ENCODE results near the gene SHCBP1L.
A peak's percentile ranks its signal among the peaks of the same experiment; 100 is the strongest.

Gene SHCBP1L

DNA sequence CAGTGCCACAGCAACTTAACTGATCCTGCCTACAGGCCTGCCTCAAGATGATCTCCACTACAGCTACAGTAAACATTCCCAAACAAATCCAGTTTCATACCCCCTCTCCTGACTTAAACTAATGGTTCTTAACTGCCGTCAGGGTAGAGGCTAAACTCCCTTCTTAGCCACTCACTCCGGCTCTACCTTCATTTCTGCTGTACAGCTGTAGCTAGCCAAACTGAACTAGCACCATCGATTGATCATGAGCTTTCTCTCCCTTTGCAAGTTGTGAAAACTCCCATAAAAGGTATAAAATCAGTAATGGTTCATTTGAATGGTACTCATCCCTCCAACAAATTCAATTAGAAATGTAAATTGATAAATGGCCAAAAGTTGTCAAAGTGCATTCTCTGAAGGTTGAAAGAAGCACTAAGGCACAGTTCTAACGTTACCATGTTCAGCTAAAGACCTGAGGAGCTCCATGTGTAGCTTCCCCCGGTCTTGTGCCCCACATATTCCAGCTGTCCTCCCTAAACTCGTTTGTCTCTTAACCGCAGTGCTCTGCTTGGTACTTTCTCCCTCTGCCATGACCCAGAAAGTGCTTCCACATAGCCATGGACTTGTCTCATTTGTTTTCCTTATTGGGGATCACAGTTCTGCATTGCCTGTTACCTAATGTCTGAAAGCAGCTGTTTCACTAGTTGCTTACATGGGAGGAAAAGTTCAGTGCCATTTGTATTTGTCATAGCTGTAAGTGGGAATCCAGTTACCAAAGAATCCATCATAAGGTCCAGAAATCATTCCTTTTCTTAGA is 64.0 kb downstream of the SHCBP1L start:
- DNase-seq = no peak

DNA sequence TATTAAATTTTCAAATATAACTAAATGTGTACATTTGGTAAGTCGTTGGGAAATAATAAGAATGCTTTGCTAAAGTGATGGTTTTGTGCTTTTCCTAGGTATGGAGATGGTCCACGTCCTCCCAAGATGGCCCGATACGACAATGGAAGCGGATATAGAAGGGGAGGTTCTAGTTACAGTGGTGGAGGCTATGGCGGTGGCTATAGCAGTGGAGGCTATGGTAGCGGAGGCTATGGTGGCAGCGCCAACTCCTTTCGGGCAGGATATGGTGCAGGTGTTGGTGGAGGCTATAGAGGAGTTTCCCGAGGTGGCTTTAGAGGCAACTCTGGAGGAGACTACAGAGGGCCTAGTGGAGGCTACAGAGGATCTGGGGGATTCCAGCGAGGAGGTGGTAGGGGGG is 66.0 kb downstream of the SHCBP1L start:
- no peak for DNase-seq

DNA sequence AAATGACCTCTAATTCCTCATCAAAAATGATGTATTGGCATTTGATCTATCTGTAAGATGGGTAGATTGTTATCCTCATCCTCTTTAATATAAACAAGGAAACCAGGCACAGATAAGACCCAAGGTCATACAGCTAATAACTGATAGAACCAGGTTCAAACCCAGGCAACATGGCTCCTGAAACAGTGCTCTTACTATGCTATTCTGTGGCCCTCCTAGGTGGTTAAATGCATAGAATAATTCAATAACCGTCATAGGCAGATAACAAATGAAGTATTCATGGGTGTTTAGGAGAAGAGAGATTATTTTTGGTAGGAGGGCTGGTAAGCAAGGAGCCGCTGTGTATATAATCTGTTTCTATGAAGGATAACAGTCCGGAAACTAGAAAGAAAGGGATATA is 67.4 kb downstream of the SHCBP1L start:
- DNase-seq = no peak

DNA sequence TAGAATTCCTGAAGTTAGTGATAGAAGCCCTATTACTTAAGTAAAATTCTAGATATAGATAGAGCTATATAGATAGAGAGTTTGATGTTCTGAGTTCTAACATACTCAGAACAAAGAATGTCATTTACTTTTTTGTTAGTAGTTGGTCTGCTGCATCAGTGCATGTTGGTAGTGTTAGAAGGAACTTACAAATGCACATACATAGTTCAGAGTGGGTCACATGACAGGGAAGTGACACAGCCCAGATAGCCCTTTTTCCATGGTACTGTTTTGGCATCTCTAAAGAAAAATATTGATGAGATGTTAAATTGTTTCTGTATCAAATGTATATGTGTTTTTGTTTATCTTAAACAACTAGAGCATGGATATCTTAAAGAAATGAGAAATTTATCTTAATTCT is 68.1 kb downstream of the SHCBP1L start:
- no peak for DNase-seq

DNA sequence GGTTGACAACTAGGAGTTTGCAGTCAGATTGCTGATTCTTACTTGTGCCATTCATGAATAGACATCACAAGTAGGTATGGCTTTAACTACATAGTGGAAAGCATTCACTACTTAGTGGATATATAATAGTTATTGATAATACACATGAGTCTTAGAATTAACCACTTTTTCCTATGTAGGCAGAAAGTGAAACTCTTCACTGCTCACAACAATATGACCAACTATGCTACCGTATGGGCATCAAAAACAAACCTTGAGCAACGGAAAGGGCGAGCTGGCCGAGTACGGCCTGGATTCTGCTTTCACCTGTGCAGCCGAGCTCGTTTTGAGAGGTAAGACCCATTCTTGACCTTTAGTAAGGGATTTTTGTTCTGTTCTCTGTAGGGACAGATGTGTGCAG is 75.1 kb downstream of the SHCBP1L start:
- DNase-seq = no peak

DNA sequence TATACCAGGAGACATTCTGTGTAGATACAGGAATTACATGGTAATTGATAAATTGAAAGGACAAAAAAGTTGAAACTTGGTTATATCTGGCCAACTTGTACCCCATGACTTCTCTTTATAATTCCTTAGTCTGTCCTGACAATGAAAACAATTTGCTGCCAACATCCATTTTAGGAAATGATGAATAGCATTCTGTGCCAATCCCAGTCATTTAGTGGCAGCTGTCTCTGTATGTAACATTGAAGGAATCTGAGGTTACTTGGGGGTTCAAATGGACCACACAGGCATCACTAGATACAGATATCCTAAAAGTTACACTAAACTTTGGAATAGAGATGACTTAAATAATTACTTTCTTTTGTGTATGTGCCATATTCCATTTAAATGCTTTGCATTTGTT is 75.6 kb downstream of the SHCBP1L start:
- no peak for DNase-seq

DNA sequence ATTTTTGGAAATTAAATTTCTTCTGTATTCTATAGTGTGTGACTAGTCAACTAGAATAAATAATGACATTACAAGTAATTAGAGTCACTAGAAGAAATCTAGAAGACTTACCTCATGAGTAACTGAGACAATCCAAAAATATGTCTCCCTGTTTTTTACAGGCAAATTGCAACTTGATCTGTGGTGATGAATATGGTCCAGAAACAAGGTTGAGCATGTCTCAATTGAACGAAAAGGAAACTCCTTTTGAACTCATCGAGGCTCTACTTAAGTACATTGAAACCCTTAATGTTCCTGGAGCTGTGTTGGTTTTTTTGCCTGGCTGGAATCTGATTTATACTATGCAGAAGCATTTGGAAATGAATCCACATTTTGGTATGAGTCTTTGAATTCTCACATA is 77.1 kb downstream of the SHCBP1L start:
- DNase-seq = no peak

DNA sequence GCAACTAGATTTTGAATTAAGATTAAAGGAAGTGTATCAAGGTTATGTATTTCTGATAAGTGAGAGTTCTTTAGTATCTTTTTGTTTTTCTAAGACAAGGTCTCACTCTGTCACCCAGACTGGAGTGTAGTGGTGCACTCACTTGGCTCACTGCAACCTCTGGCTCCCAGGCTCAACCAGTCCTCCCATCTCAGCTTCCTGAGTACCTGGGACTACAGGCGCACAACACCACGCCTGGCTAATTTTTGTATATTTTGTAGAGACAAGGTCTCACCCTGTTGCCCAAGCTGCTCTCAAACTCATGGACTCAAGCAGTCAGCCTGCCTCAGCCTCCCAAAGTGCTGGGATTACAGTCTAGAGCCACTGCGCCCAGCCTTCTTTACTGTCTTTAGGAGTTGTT is 80.1 kb downstream of the SHCBP1L start:
- no peak for DNase-seq

DNA sequence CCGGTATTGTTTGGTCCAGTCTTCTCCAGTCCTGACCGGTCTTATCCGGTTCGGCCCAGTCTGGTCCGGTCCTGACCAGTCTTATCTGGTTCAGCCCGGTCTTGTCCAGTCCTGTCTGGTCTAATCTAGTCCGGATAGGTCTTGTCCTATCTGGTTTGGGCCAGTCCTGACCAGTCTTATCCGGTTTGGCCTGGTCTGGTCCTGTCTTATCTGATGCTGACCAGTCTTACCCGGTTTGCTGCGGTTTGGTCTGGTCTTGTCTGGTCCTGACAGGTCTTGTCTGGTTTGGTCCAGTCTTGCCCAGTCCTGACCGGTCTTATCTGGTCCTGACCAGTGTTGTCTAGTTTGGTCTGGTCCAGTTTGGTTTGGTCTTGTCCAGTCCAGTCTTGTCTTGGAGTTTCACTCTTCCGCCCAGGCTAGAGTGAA is 83.7 kb downstream of the SHCBP1L start:
- peak; percentile 71 for DNase-seq

DNA sequence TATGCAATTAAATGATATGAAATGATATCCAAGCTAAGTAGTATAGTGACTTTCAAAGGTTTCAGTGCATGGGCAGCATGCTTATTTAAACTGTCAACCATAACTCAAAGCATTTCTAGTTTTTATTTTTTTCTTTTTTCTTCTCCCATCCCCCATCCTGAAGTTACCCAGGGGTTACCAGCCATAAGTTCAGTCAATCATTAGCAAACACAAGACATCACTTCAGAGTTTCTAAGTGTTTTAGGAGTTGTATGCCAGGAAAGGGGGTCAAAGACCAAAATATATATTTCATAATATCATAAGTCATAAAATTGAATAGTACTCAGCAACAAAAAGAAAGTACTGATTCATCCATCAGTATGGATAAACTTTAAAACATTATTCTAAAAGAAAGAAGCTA is 85.1 kb downstream of the SHCBP1L start:
- no peak for DNase-seq

DNA sequence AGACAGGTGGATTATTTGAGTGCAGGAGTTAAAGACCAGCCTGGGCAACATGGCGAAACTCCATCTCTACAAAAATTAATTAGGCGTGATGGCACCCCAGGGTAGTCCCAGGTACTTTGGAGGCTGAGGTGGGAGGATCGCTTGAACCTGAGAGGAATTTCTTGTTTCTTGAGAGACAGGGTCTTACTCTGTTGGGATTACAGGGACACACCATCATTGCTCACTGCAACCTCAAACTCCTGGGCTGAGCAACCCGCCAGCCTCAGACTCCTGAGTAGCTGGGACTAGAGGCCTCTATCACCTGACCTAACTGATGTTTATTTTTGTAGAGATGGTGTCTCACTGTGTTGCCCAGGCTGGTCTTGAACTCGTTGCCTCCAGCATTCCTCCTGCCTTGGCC is 89.0 kb downstream of the SHCBP1L start:
- DNase-seq = no peak

DNA sequence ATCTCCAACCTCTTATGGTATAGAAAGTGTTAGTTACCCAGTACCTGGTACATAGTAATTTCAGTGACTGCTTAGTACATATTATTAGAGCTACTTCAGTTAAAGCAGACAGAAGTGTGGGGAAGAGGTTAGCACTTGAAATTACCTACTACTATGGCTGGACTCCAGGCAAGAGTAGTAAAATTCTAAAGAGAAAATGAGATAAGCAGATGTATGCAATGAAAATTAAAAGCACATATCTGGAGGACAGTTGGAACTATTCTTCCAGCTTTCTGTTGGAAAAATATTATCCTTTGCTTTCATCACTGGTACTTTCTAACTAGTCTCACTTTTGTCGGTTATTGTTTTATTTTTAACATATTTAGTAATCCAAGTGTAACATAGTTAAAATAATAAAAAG is 90.1 kb downstream of the SHCBP1L start:
- no peak for DNase-seq

DNA sequence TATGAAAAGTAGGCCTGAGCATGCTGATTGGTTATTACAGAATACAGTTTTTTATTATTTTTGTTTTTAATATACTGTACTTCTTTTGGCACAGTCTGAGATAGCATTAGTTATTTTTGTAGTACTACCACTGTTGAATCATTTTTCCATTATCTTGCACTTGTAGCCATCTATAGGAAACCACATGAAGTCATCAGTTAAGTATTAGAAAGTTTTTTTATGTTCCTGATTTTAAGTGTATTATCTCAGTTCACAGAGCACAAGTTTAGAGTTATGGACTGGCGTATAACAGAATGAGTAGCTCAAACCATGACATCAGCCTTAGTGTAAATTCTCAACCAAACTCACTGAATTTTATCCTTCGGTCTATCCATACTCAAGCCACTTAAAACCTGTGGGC is 91.0 kb downstream of the SHCBP1L start:
- DNase-seq = no peak

DNA sequence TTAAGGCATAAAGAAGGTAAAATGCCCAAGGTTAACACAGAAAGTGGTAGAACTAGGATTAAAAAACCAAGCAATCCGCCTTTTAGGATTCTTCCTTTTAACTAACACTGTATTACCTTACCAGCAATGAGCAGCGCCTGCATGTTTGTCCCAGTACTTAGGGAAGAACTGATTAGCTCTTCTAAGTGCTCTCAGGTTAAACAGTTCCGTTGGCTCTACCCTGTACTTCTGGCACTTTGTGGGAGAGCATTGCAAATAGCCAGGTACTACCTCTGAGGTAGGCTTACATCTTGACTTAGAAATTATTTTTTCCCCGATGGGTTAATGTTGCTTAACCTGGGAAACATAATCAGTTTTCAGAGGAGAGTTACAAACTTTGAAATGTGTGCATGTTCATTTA is 92.3 kb downstream of the SHCBP1L start:
- no peak for DNase-seq

DNA sequence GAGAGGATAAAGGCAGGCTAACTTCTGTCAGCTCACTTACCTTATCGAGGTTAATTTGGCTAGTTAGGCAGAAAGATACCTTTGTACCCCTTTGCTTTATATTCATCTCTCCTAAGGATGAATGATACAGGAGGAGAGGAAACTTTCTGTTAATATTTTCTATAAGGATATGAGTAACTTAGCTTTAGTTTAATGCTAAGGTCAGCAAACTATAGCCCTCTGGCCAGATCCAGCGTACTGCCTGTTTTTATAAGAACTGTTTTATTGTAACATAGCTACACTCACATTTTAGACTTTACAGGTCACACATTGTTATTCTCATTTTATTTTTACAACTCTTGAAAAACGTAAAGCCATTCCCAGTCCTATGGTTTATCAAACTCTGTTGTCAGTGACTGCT is 95.8 kb downstream of the SHCBP1L start:
- DNase-seq = no peak

DNA sequence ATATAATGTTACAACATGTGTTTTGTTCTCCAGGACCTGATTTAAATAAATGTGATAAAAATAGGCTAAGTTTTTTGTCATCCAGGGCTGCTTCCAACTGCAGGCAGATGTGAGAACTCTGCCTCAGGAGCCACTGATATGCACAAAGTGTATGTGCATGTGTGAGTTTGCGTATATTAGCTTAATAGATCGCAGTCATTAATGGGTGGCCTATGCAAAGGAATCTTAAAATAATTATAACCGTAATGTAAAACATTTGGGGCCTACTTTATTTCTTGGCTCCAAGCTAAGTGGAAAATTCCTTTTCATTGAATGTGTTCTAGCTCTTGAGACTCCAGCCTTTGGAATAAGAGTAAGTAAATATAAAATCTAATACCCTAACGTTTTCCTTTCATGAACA is 97.1 kb downstream of the SHCBP1L start:
- DNase-seq = no peak

DNA sequence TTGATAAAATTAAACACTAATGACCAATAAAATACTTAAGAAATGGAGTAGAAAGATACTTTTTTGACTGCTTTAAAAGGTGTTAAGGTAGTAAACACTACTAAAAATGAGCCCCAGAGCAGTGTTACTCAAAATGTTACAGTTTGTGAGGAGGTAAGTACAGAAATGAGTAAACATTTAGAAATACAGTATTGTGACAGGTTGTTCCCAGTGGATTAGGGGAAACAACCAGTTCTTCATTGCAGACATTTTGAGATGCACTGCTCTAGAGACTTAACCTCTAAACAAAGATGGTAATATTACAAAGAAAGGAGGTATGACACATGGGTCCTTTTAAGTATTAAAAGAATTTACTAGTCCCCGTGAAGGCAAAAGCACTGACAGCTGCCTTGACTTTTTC is 101.1 kb downstream of the SHCBP1L start:
- DNase-seq = no peak

DNA sequence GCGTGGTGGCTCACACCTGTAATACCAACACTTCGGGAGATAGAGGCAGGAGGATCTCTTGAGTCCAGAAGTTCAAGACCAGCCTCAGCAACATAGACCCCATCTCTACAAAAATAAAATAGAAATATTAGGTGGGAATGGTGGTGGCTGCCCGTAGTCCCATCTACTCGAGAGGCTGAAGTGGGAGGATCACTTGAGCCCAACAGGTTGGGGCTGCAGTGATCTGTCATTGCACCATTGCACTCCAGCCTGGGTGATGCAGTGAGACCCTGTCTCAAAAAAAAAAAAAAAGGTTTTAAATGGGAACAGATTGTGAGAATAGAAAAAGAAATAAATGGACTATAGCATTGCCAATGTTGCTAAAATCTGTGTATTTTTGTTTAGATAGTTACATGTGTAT is 102.6 kb downstream of the SHCBP1L start:
- DNase-seq = no peak
